ENCODE results near the gene GDAP2. TPM values are rescaled to one million over a fixed set of nuclear protein-coding genes. Genes with fewer than 3 reads are reported as not detected.

Gene GDAP2
- total RNA-seq, 1 experiment from 2014 or later = 24.4 TPM

DNA sequence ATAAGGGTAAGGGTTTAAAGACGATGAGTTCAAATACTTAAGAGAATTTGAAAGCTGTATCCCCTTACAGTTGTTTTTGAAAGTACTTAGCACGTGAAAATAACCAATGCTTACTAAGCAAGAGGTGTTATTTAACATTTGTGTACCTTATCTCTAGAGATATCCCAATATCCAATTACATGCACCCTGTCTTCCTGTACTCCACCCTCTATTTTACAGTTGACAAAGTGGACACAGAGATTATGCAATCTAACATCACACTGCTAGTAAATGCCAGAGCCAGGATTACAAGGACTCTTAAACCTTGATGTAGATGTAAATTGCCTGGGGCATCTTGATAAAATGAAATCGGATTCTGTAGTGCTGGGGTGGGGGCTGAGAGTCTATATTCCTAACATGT is 72.0 kb downstream of the GDAP2 start:
- no peaks in the 10 kb centered on the region for H3K23me2 ChIP-seq (ENCODE audit: insufficient read length, low read depth, low read length, poor library complexity, severe bottlenecking)
- H4K20me1 ChIP-seq (ENCODE audit: control insufficient read depth, insufficient read depth, insufficient read length) = no peaks in the 10 kb centered on the region
- no peak overlapping the region for H2BK12ac ChIP-seq (ENCODE audit: insufficient read length, low read depth, low read length)
- no peak overlapping the region for H4K91ac ChIP-seq (ENCODE audit: insufficient read length, low read depth, low read length)
- no peaks in the 10 kb centered on the region for H3K79me1 ChIP-seq (ENCODE audit: insufficient read depth, low read depth, low read length, poor library complexity, severe bottlenecking)
- no peak overlapping the region for H3K14ac ChIP-seq (ENCODE audit: insufficient read depth, low read length)
- no peak overlapping the region for H3T11ph ChIP-seq (ENCODE audit: low read length)
- H3K79me2 ChIP-seq (ENCODE audit: insufficient read depth, low read length) = no peaks in the 10 kb centered on the region
- H3K27ac Mint-ChIP-seq = no peak overlapping the region
- TF ChIP-seq, protein P1, sequence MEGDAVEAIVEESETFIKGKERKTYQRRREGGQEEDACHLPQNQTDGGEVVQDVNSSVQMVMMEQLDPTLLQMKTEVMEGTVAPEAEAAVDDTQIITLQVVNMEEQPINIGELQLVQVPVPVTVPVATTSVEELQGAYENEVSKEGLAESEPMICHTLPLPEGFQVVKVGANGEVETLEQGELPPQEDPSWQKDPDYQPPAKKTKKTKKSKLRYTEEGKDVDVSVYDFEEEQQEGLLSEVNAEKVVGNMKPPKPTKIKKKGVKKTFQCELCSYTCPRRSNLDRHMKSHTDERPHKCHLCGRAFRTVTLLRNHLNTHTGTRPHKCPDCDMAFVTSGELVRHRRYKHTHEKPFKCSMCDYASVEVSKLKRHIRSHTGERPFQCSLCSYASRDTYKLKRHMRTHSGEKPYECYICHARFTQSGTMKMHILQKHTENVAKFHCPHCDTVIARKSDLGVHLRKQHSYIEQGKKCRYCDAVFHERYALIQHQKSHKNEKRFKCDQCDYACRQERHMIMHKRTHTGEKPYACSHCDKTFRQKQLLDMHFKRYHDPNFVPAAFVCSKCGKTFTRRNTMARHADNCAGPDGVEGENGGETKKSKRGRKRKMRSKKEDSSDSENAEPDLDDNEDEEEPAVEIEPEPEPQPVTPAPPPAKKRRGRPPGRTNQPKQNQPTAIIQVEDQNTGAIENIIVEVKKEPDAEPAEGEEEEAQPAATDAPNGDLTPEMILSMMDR (conservative IDR thresholded peaks at IDR 0.05) = no peak
- no peaks in the 10 kb centered on the region for H3K4me1 ChIP-seq (ENCODE audit: insufficient read depth, low read length)
- H3K27me3 ChIP-seq (ENCODE audit: insufficient read depth, low read length) = no peaks in the 10 kb centered on the region
- H2AFZ ChIP-seq (ENCODE audit: low read length) = no peak overlapping the region
- no peak overlapping the region for H3K4me3 Mint-ChIP-seq
- whole genome bisulfite sequencing (ENCODE audit: extremely low coverage, insufficient read length, low lambda C conversion rate) = no CpG with 5 or more reads among the region's 3 CpGs
- no peak overlapping the region for H2BK5ac ChIP-seq (ENCODE audit: insufficient read length, low read length)
- no peak overlapping the region for H3K4ac ChIP-seq (ENCODE audit: low read depth, low read length)
- no peak overlapping the region for H2BK15ac ChIP-seq (ENCODE audit: low read depth, low read length)
- no peak overlapping the region for H4K8ac ChIP-seq (replicated peaks; ENCODE audit: insufficient read length, low read depth, low read length)
- H3K27me3 Mint-ChIP-seq (ENCODE audit: low read depth) = no peaks in the 10 kb centered on the region
- no peak overlapping the region for H2AK5ac ChIP-seq (ENCODE audit: insufficient read length, low read length)
- no peak overlapping the region for H3K27ac ChIP-seq (ENCODE audit: insufficient read length, low read depth, low read length)
- no peak overlapping the region for H4K5ac ChIP-seq (ENCODE audit: insufficient read length, low read depth, low read length)
- no peaks in the 10 kb centered on the region for H3K36me3 Mint-ChIP-seq (ENCODE audit: insufficient read depth in 1 of 3, low read depth in 3 of 3)
- no peak for DNase-seq
- no peak overlapping the region for H2BK20ac ChIP-seq (ENCODE audit: low read depth, low read length, poor library complexity, severe bottlenecking)
- H3K4me1 Mint-ChIP-seq = no peaks in the 10 kb centered on the region
- H2BK120ac ChIP-seq (ENCODE audit: low read depth, low read length, poor library complexity, severe bottlenecking) = no peak overlapping the region
- no peak overlapping the region for H3K9ac ChIP-seq (ENCODE audit: extremely low read depth, insufficient read length, low read length)
- no peak overlapping the region for H3K18ac ChIP-seq (ENCODE audit: insufficient read length, low read depth, low read length)
- H3K4me2 ChIP-seq (ENCODE audit: insufficient read depth, insufficient read length, low read length) = no peak overlapping the region
- no peaks in the 10 kb centered on the region for H3K9me3 Mint-ChIP-seq
- no peak overlapping the region for H3K56ac ChIP-seq (ENCODE audit: insufficient read length, low read depth, low read length)
- H3K9me3 ChIP-seq (ENCODE audit: control insufficient read depth, low read depth, low read length) = no peaks in the 10 kb centered on the region
- H3K23ac ChIP-seq (ENCODE audit: insufficient read length, low read depth, low read length) = no peak overlapping the region

Measured in H9 (cell line).